Forelimb muscle (tissue), 1 donor: ENCODE data around the gene ERCC5. TPM values are rescaled to one million over a fixed set of nuclear protein-coding genes. Genes with fewer than 3 reads are reported as not detected.

Experiments used
- DNase-seq: peaks from one replicate; pipeline ENCODE4 v3.0.0-alpha.2; 2013; ENCODE audit warnings: low read depth
- polyA plus RNA-seq: library from polyadenylated mRNA; unstranded; fragments of 120-200 nt; gene quantifications from one replicate; pipeline ENCODE4 v1.2.1, GENCODE V29; 2013; ENCODE audit not compliant: insufficient read length

ERCC5 gene
- polyA plus RNA-seq, 1 donor = 37.7 TPM

DNA sequence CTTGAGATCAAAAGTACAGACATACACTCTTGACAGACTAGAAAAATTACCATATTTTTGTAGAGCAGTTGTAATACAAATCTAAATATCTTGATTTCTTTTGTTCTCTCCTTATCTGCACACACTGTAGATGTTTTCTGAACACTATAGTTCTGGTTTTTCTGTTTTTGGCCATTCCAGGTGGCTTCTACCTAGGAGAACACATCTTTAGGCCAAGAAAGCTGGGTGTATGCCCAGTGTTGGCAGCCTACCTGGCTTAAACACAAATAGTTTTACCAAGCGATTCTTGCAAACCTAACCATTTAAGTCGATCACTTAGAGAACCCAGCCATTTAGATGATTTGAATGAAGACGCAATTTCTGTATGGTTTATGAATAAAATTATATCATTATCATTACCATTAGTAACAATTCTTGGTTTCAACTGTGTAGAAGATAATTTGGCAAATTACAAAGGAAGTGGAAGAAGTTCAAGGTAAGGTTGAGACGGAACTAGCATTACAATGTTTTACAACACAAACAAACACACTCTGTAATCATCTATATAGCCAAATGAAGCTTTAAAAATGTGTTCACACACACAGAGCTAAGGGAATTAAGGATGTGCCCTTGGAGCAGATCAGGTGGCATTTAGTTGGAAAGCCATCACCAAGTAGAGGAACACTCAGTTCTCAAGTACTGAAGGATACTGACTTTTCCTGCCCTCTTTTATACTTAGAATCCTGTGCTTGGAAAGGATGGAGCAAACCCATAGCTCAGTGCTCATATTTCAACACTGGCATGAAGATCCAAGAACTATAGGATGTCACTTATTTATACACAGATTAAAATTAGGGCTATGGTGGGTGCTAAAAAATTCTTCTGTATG is 36.2 kb downstream of the ERCC5 start:
- DNase-seq = no peak

DNA sequence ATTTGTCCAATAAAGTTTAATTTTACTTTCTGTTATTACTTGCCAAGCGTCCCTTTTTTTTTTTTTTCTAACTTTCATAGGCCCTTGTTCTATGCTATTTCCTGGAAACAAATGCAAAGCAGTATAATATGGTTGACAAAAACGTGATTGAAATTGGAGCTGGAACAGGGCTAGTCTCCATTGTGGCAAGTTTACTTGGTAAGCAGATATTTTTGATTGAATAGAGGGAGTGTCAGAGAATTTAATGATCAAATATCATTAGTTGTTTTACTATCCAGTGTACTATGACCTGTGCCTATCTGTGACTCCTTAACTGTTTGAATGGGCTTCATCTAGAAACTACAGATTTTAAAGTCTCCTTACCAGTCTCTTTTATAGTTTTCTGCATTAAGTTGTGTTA is 46.7 kb downstream of the ERCC5 start:
- no peak for DNase-seq

DNA sequence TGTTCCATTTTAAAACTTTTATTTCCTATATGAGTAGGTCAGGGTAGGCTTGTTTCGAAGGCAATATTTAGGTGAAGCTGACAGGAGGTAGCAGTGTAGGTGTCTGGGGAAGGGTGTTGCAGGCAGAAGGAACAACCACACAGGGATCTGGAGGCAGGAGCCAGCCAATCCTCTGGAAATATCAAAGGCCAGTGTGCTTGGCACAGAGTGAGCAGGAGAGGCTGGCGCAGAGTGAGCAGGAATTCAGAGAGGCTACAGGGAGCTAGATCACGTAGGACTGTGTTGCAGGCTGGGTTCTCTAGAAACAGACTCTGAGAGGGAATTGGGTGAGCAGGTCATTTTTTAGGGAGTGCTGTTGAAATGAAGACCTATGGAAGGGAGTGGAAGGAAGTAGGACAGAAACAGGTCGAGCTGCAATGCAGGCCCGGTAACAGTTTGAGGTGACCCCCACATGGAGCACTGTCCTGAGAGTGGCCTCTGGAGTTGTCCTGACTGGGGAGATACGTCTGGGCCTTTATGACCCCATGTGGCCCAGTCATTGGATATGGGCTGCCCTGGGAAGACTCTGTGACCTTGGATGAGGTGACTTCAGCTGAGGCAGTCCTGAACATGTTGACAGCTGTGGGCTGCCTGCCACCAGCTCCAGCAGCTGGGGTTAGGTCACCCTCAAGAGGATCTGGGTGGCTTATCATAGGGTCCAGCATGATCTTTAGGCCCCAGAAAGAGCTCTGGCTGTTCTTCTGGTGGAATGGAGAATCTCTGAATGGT is 51.7 kb downstream of the ERCC5 start:
- DNase-seq = no peak

DNA sequence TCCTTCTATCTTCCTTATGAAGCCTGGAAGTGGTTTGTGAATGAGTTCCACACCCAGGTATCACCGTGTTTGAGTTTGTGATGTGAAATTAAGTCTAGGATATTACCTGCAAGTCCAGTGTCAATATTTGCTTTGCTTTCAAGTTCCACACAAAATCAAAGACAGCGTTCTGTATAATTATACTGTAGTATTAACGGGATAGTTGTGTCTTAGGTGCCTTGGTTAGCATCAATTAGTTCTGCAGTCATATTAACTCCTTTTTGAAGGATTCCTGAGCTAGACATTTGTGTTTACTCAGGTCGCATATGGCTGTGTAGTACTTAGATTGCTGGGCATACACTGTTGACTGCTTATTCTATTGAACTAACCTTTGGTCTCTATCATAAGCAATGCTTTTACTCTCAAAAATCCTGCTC is 54.4 kb downstream of the ERCC5 start:
- DNase-seq = no peak

DNA sequence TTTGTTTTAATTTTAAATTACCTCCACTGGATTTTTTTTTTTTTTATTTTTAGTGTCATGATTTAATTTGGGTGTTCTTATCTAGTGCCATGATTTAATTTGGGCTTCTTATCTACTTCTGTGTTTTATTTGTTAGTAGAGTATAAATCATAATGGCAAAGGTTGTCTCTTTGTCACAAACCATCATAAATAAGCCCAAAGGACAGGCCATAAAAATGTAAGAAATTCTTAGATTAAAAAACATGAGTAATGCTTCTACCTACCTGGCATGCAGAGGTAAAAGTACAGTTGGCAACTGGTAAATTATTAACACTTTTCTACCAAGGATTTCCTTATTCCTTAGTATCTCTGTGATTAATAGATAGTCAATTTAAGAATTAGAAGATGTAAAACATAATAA is 55.2 kb downstream of the ERCC5 start:
- no peak for DNase-seq

DNA sequence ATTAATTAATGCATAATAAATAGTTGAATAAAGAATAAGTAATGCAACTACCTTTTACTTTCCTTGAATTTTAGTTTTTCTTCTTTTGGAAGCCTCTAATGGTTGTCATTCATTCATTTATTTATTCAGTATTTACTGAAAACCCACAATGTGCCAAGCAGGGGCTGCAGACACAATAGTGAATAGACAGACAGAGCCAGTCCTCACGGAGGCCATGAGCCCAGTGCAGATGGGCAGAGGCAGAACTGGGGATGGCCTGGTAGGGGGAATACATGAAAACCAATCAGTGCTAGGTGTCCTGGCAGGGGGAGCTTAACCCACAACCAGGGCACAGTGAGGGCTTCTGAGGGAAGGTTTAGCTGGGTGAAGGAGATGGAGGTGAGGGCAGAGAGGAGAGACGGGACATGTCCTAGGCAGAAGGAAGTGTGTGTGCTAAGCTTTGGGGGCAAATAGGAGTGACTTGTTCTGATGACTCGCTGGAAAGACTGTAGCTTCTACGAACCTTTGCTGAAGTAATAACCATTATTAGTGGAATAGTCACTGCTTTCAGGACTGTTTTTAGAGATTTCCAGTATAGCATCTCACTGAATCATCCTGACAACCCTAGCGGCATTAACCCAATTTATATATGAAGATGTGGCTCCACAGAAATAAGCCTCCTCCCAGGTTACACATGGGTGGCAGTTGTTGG is 55.9 kb downstream of the ERCC5 start:
- DNase-seq = no peak

DNA sequence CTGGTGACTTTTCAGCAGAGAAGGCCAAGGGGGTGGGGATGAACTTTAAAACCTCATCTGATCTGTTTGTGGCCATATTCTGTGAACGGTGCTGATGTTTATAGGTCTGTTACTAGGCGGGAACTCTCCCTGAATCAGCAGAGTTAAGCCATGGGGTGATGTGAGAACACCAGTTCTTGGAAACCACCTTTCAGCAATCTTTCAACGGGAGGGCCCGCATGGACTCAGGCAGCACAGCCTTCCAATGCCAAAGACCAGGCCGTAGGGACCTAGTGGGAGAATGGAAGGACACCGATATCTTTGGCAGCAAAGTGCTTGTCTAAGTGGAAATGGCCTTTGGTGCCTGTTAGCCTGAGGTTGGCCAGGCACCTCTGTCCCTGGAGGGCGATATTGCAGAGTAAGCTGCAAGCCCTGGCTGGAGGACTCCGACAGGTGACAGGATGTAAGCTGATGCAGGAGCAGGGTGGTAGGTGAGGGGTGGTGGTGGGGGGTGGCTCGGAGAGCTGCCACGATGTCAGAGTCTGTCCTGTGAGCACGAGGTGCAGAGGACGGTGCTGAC is 57.0 kb downstream of the ERCC5 start:
- no peak for DNase-seq

DNA sequence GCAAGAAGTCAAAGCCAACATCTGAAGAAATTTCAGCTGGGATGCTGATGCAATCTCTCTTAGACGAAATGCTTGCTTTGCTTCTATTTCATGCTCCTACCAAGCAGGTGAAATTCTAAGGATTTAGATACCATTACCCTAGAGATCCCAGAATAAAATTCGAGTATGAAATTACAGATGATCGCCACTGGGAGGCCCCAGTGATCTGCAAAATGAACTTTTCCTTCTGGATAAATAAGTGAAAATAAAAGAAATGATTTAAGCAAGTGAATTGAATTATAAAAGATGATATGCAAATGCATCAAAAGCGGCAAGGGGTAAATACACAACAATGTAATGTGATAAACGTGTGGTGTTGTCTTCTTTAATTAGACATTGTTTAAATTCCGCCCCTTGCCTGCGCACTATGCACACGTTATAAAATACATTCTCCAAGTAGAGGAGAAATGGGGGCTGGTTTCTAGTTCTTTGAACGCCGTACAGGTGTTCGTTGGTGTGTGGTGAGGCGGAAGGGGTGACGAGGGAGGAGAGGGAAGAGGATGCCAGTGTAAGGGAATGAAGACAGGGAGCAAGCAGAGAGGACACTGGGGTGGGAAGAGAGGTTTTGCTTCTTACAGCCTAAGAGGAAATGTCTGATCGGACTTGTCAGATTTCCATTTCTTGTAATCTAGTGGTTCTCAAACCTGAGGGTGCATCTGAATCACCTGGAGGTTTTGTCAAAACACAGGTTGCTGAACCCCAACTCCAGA is 58.0 kb downstream of the ERCC5 start:
- no peak for DNase-seq

DNA sequence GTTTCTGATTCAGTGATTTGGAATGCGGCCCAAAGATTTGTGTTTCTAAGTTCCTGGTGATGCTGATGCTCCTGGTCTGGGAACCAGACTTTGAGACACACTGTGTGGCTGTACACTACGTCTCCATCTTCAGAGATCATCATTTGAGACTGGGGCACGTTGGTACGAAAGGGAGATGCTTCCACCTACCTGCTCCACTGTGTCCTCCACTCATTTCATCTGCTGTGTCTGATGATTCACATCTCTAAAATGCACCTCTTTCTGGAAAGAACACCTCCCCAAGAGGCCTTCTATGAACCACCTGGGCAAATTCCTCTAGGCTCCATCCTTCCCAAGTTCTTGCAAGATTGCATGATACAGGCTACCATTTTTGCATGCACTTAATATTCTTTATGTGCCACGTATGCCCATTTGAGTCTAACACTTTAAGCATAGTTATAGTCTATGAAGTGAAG is 58.6 kb downstream of the ERCC5 start:
- DNase-seq = no peak

DNA sequence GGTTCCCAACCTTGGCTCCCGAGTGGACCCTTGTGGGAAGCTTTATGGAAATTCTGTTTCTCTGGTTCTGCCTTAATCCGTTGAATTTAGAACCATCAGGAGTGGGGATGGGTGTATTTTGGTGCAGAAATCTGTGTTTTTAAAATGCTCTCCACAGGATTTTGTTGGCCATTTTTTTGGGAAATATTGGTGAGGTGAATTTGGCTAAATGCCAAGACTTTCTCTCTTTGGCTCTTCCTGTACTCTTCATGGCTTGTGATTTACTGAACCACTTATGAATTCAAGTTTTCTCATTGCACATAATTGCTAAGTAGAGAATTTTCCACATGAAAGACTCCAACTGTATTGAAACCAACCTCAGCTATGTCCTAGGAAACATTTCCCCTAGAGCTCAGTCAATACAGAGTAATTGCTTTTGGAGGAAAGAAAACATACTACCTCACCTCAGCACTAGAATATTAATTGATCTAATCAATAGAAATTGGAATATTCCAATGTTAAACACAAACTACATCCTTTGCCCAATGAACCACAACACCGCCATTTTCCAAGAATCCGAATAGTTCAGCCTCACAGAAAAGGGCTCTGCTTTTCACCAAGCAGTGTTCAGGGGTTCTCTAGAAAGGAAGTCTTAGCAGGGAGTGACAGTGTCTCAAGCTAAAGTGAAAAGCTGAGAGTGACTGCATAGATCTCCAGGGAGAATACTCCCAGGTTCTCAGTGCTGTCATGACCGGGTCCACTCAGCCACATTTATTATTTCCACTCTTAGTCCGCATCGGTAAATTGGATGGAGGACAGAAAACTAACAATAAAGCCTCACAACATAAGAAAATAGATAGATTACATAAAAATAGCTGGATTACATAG is 60.3 kb downstream of the ERCC5 start:
- DNase-seq = no peak

DNA sequence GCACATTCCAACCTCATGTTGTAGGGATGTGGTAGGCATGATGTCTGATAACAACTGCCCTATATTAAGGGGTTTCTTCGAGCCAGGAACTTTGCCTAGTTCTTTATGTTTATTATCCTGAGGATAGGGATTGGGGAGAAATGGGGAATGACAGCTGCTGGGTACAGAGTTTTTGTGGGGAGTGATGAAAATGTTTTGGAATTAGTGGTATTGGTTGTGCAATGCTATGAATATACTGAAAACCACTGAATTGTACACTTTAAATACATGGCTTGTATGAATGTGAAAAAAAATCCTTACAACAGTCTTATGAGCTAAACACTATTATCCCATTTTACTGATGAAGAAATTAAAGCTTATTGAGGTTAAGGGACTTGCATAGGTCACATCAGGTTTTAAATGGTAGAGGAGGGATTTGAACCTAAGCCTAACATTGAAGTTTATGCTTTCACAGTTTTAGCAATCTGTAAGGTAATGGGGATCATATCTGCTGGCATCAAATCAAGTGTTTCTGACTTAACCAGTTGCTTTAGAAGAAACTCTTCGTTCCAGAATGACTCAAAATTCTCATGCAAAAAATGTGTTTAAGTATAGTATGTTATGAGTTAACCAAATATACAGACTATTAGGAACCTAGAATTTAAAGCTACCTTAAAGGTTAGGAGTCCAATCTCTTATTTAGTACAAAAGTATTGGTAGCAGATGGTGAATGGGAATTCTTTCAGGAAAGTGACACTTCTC is 61.4 kb downstream of the ERCC5 start:
- DNase-seq = no peak

DNA sequence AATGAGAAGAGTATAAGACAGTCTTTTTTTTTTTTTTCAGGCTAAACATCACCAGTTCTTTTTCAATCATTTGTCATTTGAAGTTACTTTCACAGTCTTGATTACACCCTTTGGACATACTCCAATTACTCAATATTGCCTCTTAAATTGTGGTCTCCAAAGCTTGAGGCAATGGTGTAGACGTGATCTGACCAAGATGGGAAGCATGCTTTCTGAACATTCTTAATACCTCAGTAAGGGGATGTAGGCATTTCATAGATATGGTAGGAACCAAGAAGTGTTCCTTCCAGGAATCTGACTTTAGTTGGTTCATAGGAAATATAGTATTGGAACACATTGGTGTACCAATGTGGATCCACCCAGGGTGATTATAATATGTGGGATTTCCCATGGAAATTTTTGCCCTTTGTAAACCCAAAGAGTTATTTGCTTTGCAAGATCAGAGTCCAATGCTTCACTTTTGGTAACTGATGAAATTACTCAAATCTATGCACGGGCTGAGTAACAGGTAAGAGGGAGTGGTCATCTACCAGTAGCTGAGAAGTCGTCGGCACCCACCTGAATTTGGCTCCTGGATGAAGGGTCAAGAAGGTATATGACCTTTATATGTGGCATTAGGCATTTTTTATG is 62.2 kb downstream of the ERCC5 start:
- no peak for DNase-seq

DNA sequence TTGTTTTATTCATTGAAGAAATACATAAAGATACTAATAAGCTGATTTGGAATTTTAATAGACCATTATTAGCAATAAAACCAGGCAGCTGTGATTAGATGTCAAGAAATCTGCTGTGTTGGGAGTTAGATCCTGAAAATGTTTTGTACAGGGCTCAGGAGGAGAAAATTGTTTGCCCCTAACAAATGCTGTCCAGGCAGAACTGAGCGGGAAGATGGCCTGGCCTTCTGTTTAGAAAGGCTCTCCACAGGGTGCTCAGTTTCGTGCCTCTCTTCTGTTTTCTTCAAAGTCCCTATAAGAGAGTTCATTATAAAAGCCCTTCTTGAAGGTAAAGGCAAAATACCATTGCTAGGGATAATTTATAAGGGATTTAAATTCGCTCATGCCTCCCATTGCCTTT is 64.1 kb downstream of the ERCC5 start:
- no peak for DNase-seq

DNA sequence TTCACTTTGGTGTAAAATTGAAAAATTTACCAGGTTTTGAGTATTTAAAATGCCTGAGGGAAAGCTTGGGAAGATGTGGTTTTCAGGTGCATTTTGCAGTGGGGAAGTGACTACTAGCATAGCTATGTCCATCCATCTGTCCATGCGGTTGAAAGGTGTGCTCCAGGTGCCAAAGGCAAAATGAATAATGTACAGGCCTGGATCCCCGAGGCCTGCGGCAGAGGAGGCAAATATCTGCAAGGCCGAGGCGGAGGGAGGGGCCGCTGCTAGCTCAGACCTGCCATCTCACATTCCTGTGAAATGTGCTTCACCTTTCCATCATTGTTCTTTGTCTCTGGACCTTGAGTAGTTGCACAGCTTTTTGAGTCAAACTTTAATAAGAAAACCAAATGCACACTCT is 65.5 kb downstream of the ERCC5 start:
- no peak for DNase-seq

DNA sequence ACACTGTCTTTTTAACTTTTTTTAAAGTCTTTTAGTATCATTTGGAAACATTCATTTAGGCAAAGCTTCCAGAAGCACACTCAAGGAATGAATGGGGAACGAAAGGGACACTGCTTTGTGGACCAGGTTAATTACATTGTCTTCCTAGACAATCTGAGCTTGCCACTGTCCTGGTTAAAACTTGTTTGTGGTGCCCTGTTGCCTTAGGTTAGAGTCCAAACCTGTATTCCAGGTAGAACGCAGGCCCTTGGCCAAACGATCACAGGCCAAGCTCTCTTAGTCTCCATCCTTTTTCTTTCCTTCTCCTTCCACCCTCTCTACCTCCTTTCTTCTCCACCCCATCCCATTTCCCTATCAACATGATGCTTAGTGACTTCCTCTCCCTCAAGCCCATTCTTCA is 66.8 kb downstream of the ERCC5 start:
- DNase-seq = no peak

DNA sequence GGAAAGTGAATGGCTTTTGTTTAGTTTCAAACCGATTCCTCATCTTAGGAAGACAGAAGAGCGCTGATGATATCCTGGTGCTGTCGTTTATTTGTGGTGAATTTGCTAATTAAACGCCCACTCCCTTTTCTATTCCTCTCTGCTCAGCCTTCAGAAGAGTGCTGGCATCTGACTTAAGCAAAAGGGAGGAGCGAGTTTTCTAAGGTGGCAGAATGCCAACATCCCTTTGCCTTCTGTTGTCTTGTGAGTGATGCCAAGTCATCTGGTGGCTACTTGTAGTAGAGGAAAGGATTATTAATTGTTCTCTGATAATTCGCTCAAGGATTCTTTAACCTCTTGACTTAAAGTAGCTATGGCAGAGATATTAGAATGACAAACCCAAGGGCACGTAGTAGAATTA is 68.1 kb downstream of the ERCC5 start:
- no peak for DNase-seq

DNA sequence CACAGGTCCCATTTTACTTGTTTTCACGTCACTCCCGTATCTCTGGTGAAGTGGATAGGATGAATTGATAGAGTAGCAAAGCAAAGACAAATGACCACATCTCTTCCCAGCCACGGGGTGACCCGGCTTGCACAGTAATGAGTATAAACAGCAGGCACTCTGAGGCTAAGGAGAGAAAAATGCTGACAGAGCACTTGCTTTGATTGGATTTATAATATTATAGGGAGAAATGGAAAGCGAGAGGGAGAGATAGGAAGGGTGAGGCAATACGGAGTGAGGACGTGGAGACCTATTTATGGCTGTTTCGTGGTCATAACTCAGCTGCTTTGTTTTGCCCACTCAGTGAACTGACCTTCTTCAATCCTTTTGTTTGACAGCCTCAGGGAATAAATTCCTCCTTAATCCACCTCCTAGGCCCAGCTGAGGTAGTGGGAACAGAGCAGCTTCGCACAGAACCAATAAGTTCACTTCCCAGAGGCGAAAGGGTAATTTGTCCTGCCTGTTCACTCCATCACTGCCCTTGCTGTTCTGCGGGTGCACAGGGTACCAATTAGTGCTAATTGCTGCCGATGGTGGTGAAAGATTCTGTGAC is 68.6 kb downstream of the ERCC5 start:
- DNase-seq = no peak

DNA sequence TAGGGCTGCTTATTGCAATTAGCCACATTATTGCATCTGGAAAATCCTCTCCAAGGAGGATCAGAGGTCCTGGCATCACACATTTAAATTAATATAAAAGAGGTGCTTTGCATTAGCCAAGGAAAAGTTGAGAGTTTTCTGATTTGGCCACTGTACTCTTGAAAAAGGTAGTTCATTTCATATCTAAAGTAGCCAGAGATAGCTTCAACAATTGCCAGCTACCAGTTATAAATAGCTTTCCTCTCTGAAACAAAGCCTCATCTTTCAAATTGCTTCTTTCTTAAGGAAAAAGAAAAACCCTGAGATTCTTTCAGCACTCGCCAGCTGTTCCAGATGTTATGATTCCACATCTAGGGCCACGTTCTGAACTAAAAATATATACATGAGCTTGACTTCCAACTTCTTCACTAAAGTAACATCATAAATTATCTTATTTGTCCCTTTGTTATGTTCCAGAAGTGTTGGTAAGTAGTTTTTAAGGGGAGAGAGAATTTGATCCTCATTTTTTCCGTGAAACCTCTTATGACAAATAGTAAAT is 69.6 kb downstream of the ERCC5 start:
- peak; percentile 34 for DNase-seq

DNA sequence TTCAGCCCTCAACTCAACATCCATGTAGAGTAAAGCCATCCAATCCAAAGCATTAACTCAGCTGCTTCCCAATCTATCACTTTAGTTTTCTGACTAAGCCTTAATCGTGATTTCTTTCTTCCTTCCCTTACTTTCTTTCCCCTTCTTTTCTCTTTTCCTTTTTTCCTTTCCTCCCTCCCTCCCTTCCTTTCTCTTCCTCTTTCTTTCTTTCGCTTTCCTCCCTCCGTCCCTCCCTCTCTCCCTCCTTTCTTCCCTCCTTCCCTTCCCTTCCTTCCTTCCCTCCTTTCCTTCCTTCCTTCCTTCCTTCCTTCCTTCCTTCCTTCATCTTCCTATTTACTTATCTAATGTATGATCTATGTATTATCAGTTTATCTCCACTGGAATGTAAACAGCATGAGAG is 71.2 kb downstream of the ERCC5 start:
- no peak for DNase-seq
